ENCODE results near the gene IFITM10. TPM values are rescaled to one million over a fixed set of nuclear protein-coding genes. Genes with fewer than 3 reads are reported as not detected.
A peak's percentile ranks its signal among the peaks of the same experiment; 100 is the strongest.
"Not testable (repeated sequence)": the region's sequence is repeated elsewhere in the genome, so short reads cannot be mapped to it uniquely, and the experiment has no call there.

Gene IFITM10
- polyA plus RNA-seq, 4 donors = 0.11 to 0.46 (median 0.32) TPM

GRCh38 chr11:1693327-1694063, 56.9 kb downstream of the IFITM10 start:
- DNase-seq (ENCODE audit: low read depth in 4 of 4, low spot score in 2 of 4) = peak; percentile 58 to 68 (median 63)

DNA sequence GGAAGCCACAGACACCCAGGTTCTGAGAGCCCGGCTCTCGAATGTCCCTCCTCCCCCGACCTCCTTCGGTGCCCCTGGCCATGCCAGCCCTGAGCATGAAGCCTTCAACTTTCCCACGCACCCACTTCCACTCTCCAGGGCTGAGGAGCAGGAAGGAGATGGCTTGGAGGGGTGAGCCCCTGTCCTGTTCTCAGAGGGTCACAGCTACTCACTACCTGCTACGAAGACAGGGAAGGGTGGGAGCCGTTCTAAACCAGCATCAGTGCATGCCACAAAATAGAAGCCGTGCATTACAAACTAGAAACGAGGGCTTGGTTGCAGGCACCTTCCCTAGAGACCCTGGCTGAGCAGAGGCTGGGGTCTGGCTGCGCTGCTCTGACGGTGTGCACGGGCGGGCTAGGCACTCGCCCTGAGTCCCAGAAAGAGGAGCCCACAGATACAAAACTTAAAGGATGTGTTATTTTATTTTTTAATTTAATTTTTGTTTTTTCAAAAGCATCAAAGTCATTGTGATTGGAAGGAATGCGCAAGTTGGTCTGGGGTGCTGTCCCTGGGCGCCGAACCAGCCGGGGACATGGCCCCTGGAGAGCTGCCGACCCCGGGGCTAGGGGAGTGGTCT, 57.6 kb downstream of the IFITM10 start:
- no peak for DNase-seq (ENCODE audit: low read depth in 4 of 4, low spot score in 2 of 4)

- no peak for DNase-seq (ENCODE audit: low read depth in 4 of 4, low spot score in 2 of 4)
Observed at GRCh38 chr11:1691878-1692707, 58.3 kb downstream of the IFITM10 start.

GRCh38 chr11:1691026-1691877, 59.1 kb downstream of the IFITM10 start:
- no peak for DNase-seq (ENCODE audit: low read depth in 4 of 4, low spot score in 2 of 4)

DNA sequence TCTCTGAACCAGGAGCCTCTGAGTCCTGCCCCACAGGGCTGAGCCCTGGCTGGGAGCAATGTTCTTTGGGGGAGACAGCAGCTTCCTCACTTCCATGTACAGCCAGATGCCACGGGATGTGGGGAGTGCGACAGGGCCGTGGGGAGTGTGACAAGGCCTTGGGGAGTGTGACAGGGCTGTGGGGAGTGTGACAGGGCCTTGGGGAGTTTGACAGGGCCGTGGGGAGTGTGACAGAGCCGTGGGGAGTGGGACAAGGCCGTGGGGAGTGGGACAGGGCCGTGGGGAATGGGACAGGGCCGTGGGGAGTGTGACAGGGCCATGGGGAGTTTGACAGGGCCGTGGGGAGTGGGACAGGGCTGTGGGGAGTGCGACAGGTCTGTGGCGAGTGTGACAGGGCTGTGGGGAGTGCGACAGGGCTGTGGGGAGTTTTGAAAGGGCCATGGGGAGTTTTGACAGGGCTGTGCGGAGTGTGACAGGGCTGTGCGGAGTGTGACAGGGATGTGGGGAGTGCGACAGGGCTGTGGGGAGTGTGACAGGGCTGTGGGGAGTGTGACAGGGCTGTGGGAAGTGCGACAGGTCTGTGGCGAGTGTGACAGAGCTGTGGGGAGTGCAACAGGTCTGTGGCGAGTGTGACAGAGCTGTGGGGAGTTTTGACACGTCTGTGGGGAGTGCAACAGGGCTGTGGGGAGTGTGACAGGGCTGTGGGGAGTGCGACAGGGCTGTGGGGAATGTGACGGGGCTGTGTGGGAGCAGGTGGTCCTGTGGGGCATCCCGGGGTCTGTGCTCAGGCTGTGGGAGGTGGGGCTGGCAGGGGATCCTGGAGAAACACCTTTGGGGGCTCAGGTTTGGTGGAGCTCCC, 60.0 kb downstream of the IFITM10 start:
- DNase-seq (ENCODE audit: low read depth in 4 of 4, low spot score in 2 of 4) = no peak

DNA sequence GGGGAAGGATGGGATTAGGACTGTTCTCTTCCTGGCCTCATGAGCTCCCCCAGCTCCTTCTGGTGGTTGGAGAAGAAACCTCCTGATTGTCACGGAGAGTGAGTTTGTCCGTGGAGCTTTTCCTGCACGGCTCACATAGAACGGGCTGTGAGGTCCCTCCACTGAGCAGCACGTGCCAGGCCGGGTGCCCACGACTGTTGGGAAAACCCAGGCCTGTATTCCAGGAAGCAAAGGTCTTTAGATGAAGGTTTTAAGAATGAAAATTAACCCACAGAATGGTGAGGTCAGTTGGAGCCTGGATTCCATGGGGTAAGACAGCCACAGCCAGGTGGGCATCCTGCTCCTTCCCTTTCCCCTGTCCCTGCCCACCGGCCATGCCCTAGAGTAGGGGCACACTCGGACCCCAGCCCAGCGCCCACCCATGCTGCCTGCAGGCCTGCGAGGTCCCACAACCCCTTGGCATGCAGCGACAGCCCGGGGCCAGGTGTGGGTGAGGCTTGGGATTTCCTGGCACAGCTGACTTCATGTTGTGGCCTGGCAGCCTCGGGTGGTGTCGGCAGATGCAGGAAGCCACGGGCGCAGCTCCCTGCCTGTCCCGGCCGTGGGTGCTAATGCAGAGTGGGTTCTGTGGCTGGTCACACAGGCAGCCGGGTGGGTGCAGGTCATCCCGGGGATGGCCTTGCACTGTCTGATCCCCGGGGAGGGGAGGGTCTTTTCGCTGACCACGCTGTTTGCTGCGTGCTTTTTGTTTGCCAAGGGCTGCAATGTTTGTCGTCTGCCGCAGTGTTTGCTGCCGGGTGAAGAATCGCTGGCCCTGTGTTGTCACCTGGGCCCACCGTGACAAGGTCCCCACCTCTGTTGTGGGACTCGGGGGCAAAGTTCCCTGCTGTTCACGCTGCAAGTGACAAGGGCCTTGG, 60.9 kb downstream of the IFITM10 start:
- not testable (repeated sequence) for DNase-seq (ENCODE audit: low read depth in 4 of 4, low spot score in 2 of 4)

DNA sequence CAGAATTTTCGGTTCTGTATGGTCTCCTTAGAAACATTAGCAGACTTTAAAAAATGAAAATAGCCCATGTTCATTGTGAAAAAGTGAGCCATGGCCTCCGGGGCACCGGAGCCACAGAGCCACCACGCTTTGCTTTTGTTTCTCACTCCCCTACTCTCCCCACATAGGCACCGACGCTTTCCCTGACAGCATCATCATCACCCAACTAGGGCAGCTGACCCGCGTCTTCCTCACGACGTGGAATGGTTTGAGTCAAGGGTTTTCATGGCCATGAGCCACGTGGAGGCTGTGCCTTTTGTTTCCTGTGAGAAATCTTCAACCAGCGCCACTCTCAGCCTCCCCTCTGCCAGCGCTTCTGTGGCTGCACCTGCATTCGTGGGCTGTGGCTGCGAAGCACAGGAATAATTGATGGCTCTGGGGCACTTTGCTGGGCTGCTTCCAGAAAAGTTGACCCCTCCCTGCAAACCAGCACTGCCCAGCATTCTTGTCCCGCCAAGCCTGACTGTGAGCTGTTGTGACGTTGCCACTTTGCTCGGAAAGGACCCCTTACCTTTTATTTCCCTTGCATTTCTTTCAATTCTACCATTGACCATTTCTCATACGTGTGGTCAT, 62.0 kb downstream of the IFITM10 start:
- not testable (repeated sequence) for DNase-seq (ENCODE audit: low read depth in 4 of 4, low spot score in 2 of 4)

- DNase-seq (ENCODE audit: low read depth in 4 of 4, low spot score in 2 of 4) = not testable (repeated sequence)
Observed at GRCh38 chr11:1686220-1686619, 64.2 kb downstream of the IFITM10 start.

GRCh38 chr11:1684886-1685874, 65.2 kb downstream of the IFITM10 start:
- DNase-seq (ENCODE audit: low read depth in 4 of 4, low spot score in 2 of 4) = not testable (repeated sequence)

- DNase-seq (ENCODE audit: low read depth in 4 of 4, low spot score in 2 of 4) = not testable (repeated sequence)
Observed at GRCh38 chr11:1683904-1684572, 66.4 kb downstream of the IFITM10 start.

DNA sequence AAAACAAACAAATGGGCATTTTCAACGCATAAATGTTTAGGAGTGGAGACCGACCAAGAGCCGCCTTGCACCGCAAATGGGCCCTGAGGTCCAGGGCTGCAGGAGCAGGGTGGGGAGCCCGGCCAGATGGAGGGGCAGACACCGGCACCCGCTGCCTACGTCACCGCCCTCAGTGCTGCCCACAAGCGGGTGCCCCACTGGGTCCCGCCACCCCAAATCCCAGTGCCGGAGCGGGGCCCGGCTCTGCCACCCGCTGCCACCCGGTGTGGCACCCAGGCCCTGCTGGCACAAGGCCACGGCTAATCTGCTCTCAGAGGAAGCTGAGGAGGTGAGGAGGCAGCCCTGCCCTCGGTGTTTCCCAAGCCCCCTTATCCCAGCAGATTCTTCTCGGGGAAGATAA, 67.2 kb downstream of the IFITM10 start:
- not testable (repeated sequence) for DNase-seq (ENCODE audit: low read depth in 4 of 4, low spot score in 2 of 4)

Other genes starting within 250 kb of the IFITM10 start
- 1 to 10 TPM; 2.6 to 5.0 (median 3.6) TPM for gene DUSP8, start 178.3 kb downstream of the IFITM10 start, polyA plus RNA-seq (ENCODE audit: insufficient read length in 4 of 4)
- under 1 TPM in 2 of 4 donors, not detected in 2; 0.56 to 0.96 TPM for gene KRTAP5-1, start 165.3 kb downstream of the IFITM10 start, polyA plus RNA-seq (ENCODE audit: insufficient read length in 4 of 4)
- under 1 TPM in 1 of 4 donors, not detected in 3; 0.13 TPM for gene KRTAP5-2, start 152.3 kb downstream of the IFITM10 start, polyA plus RNA-seq (ENCODE audit: insufficient read length in 4 of 4)
- not detected for gene KRTAP5-3, start 142.1 kb downstream of the IFITM10 start, polyA plus RNA-seq (ENCODE audit: insufficient read length in 4 of 4)
- gene KRTAP5-4, start 128.5 kb downstream of the IFITM10 start, polyA plus RNA-seq (ENCODE audit: insufficient read length in 4 of 4) = not detected
- gene KRTAP5-5, start 120.8 kb downstream of the IFITM10 start, polyA plus RNA-seq (ENCODE audit: insufficient read length in 4 of 4) = under 1 TPM in 1 of 4 donors, not detected in 3; 0.13 TPM
- under 1 TPM in 1 of 4 donors, not detected in 3; 0.31 TPM for gene KRTAP5-6, start 53.4 kb downstream of the IFITM10 start, polyA plus RNA-seq (ENCODE audit: insufficient read length in 4 of 4)
- 100 to 1,000 TPM; 218 to 295 (median 242) TPM for gene CTSD, start 13.3 kb upstream of the IFITM10 start, polyA plus RNA-seq (ENCODE audit: insufficient read length in 4 of 4)
- 1 to 10 TPM in 1 of 4 donors, under 1 TPM in 3; 0.14 to 1.0 (median 0.23) TPM for gene SYT8, start 84.4 kb upstream of the IFITM10 start, polyA plus RNA-seq (ENCODE audit: insufficient read length in 4 of 4)
- 1 to 10 TPM in 2 of 4 donors, under 1 TPM in 2; 0.20 to 1.3 (median 0.77) TPM for gene TNNI2, start 88.4 kb upstream of the IFITM10 start, polyA plus RNA-seq (ENCODE audit: insufficient read length in 4 of 4)
- gene LSP1, start 102.5 kb upstream of the IFITM10 start, polyA plus RNA-seq (ENCODE audit: insufficient read length in 4 of 4) = 1 to 10 TPM; 4.6 to 7.8 (median 6.3) TPM
- gene PRR33, start 141.3 kb upstream of the IFITM10 start, polyA plus RNA-seq (ENCODE audit: insufficient read length in 4 of 4) = under 1 TPM; 0.04 to 0.27 (median 0.19) TPM
- gene TNNT3, start 169.1 kb upstream of the IFITM10 start, polyA plus RNA-seq (ENCODE audit: insufficient read length in 4 of 4) = 10 to 100 TPM in 2 of 4 donors, 1 to 10 TPM in 2; 5.0 to 10.8 (median 9.4) TPM
- 10 to 100 TPM; 50.7 to 78.2 (median 66.8) TPM for gene MRPL23, start 196.7 kb upstream of the IFITM10 start, polyA plus RNA-seq (ENCODE audit: insufficient read length in 4 of 4)
- 1,000 to 10,000 TPM; 2,687 to 4,606 (median 3,329) TPM for gene H19, start 247.2 kb upstream of the IFITM10 start, polyA plus RNA-seq (ENCODE audit: insufficient read length in 4 of 4)